Fibroblast of lung (primary cell): ENCODE results near the gene TNK2. TPM values are rescaled to one million over a fixed set of nuclear protein-coding genes. Genes with fewer than 3 reads are reported as not detected.

Experiments used
- DNase-seq, 2 donors: peaks; one replicate each; pipeline versions ENCODE4 v3.0.0 to v3.0.0-alpha.2; 2010; ENCODE audit warnings: low read depth in 2 of 2
- H2AFZ ChIP-seq: 2 replicates; pipeline ENCODE4 v1.5.1; 2012; ENCODE audit warnings: low read length, control low read depth, inconsistent platforms
- H3K27ac ChIP-seq: 2 replicates; pipeline ENCODE4 v1.5.1; 2011; ENCODE audit warnings: low read length, control low read depth; ENCODE audit not compliant: insufficient read depth
- H3K27me3 ChIP-seq: 2 replicates; pipeline ENCODE4 v1.5.1; 2011; ENCODE audit warnings: mild to moderate bottlenecking, low read length; ENCODE audit not compliant: control insufficient read depth, insufficient read depth
- H3K36me3 ChIP-seq: 2 replicates; pipeline ENCODE4 v1.5.1; 2011; ENCODE audit warnings: low read length; ENCODE audit not compliant: control insufficient read depth, insufficient read depth
- H3K4me1 ChIP-seq: 2 replicates; pipeline ENCODE4 v1.5.1; 2011; ENCODE audit warnings: low read length; ENCODE audit not compliant: control insufficient read depth, insufficient read depth; ENCODE audit errors: extremely low read depth
- H3K4me2 ChIP-seq: 2 replicates; pipeline ENCODE4 v1.5.1; 2011; ENCODE audit warnings: low read length, control low read depth; ENCODE audit not compliant: insufficient read depth; ENCODE audit errors: extremely low read depth
- H3K4me3 ChIP-seq, 4 experiments: fragments of 200-600 bp in 1 of 4; sonication (generic) in 1 of 4; replicated peaks in 1 of 4; 2 replicates each; pipeline ENCODE4 v1.5.1; 2011 to 2016; ENCODE audit warnings: low read length in 4 of 4, low read depth in 3 of 4, mild to moderate bottlenecking in 3 of 4, control low read depth in 2 of 4, inconsistent platforms in 1 of 4, mixed read lengths in 1 of 4; ENCODE audit not compliant: insufficient read depth in 1 of 4; ENCODE audit errors: control extremely low read depth in 1 of 4
- H3K79me2 ChIP-seq: 2 replicates; pipeline ENCODE4 v1.5.1; 2012; ENCODE audit warnings: mild to moderate bottlenecking, low read length, inconsistent platforms; ENCODE audit not compliant: control insufficient read depth, insufficient read depth
- H3K9ac ChIP-seq: 2 replicates; pipeline ENCODE4 v1.5.1; 2011; ENCODE audit warnings: mild to moderate bottlenecking, low read length, control low read depth; ENCODE audit not compliant: insufficient read depth
- H3K9me3 ChIP-seq: 2 replicates; pipeline ENCODE4 v1.5.1; 2012; ENCODE audit warnings: low read depth, low read length; ENCODE audit not compliant: control insufficient read depth, insufficient read depth
- H4K20me1 ChIP-seq: 2 replicates; pipeline ENCODE4 v1.5.1; 2011; ENCODE audit warnings: low read length; ENCODE audit not compliant: control insufficient read depth, insufficient read depth; ENCODE audit errors: extremely low read depth
- CTCF ChIP-seq, 2 donors: IDR thresholded peaks in 1 of 2; conservative IDR thresholded peaks in 1 of 2; 1 replicate in 1 of 2; 2 replicates in 1 of 2; pipeline ENCODE4 v1.5.1; 2011 to 2012; ENCODE audit warnings: low read length in 2 of 2, control low read depth in 1 of 2, inconsistent platforms in 1 of 2, low read depth in 1 of 2, mild to moderate bottlenecking in 1 of 2
- EZH2 ChIP-seq: IDR thresholded peaks from 2 replicates; pipeline ENCODE4 v1.5.1; 2012; ENCODE audit warnings: low read length, control low read depth, mild to moderate bottlenecking; ENCODE audit errors: missing control alignments
- polyA plus RNA-seq, 2 donors: library from polyadenylated mRNA; depleted of rRNA in 1 of 2; stranded (reverse) in 1 of 2; unstranded in 1 of 2; fragments of >200 nt; gene quantifications; 2 replicates each; pipeline ENCODE4 v1.2.1, GENCODE V29; 2011 to 2012; ENCODE audit warnings: missing spikeins in 1 of 2
- total RNA-seq: library from RNA; depleted of rRNA; stranded (reverse); fragments of >200 nt; gene quantifications from 2 replicates; pipeline ENCODE4 v1.2.1, GENCODE V29; 2014

TNK2 gene
- total and polyA plus RNA-seq, 2 donors (not counting 1 experiment from before 2014, with no cell fraction given): 2.5 to 10.7 TPM

- Histone ChIP-seq H3K27ac (no peak overlapping the region), H4K20me1 (no peaks in the 10 kb centered on the region), H3K36me3 (no peaks in the 10 kb centered on the region), H3K4me1 (no peaks in the 10 kb centered on the region), H3K27me3 (no peaks in the 10 kb centered on the region), H2AFZ (no peak overlapping the region), H3K4me2 (no peak overlapping the region), H3K79me2 (no peaks in the 10 kb centered on the region), H3K4me3 (no peak overlapping the region), H3K9me3 (no peaks in the 10 kb centered on the region), H3K9ac (no peak overlapping the region)
- DNase-seq: no peak
- no peak for TF ChIP-seq EZH2
- no peak for TF ChIP-seq CTCF (conservative IDR thresholded peaks at IDR 0.05 in 1 of 2, IDR thresholded peaks at IDR 0.05 in 1 of 2; ENCODE audit: low read depth in 1 of 2, low read length in 2 of 2)
Measured at GRCh38 chr3:195853996-195854395, 54.4 kb downstream of the TNK2 start.

- Histone ChIP-seq H3K4me1 (no peaks in the 10 kb centered on the region), H4K20me1 (no peaks in the 10 kb centered on the region), H3K4me2 (no peak overlapping the region), H3K79me2 (no peaks in the 10 kb centered on the region), H3K9me3 (no peaks in the 10 kb centered on the region), H3K27ac (no peak overlapping the region), H2AFZ (no peak overlapping the region), H3K9ac (no peak overlapping the region), H3K27me3 (no peaks in the 10 kb centered on the region), H3K4me3 (no peak overlapping the region), H3K36me3 (no peaks in the 10 kb centered on the region)
- DNase-seq: no peak
- no peak for TF ChIP-seq EZH2
- TF ChIP-seq CTCF (conservative IDR thresholded peaks at IDR 0.05 in 1 of 2, IDR thresholded peaks at IDR 0.05 in 1 of 2; ENCODE audit: low read depth in 1 of 2, low read length in 2 of 2): no peak
Measured at GRCh38 chr3:195853036-195853435, 55.3 kb downstream of the TNK2 start.

- Histone ChIP-seq H3K9me3 (no peaks in the 10 kb centered on the region), H3K79me2 (no peaks in the 10 kb centered on the region), H3K4me3 (peak overlapping the region in 1 of 4 experiments; percentile 17), H3K4me2 (peak overlapping the region; percentile 25), H3K27ac (no peak overlapping the region), H3K36me3 (no peaks in the 10 kb centered on the region), H3K27me3 (no peaks in the 10 kb centered on the region), H3K9ac (no peak overlapping the region), H3K4me1 (no peaks in the 10 kb centered on the region), H2AFZ (no peak overlapping the region), H4K20me1 (no peaks in the 10 kb centered on the region)
- peak; percentile 45 for TF ChIP-seq EZH2
- peak; percentile 100 for TF ChIP-seq CTCF (conservative IDR thresholded peaks at IDR 0.05 in 1 of 2, IDR thresholded peaks at IDR 0.05 in 1 of 2; ENCODE audit: low read depth in 1 of 2, low read length in 2 of 2)
- peak; percentile 77 to 93 for DNase-seq
Measured at GRCh38 chr3:195850857-195851543, 57.4 kb downstream of the TNK2 start.
